Measurements from ENCODE around the gene MPL. TPM values are rescaled to one million over a fixed set of nuclear protein-coding genes. Genes with fewer than 3 reads are reported as not detected.

MPL gene
- total RNA-seq, 2 donors from 2014 or later = 0.64 to 1.2 TPM

GRCh38 chr1:43389326-43390313 lies 52.0 kb downstream of the MPL start, which contains the start of the genes MED8 and SZT2:
TSS of gene MED8 (minus strand) at chr1:43389800. CDS start at chr1:43389764, 36 bp downstream.
TSS of gene SZT2 (plus strand) at chr1:43389899. CDS start at chr1:43389969, 70 bp downstream.
- Mint-ChIP-seq H3K4me3 (peak within 1 kb of the TSS; percentile 94), H3K4me1 (peaks cover 16% of the 10 kb centered on the region), H3K27ac (peak within 1 kb of the TSS; percentile 98), H3K36me3 (ENCODE audit: low read depth) (peaks cover 19% of the 10 kb centered on the region), H3K9me3 (no peaks in the 10 kb centered on the region), H3K27me3 (ENCODE audit: insufficient read depth) (no peaks in the 10 kb centered on the region)
- DNase-seq = peak; percentile 99
- 0% methylated on average over 45 to 65 of the region's 65 CpGs for WGBS, 2 experiments (ENCODE audit: insufficient coverage in 1 of 2, insufficient read length in 1 of 2)
- Histone ChIP-seq H3K27me3 (ENCODE audit: control insufficient read depth, insufficient read depth, low read length, poor library complexity, severe bottlenecking) (no peaks in the 10 kb centered on the region), H3K4me1 (ENCODE audit: control insufficient read depth, insufficient read depth, low read length) (peaks cover 3% of the 10 kb centered on the region), H3K9ac (ENCODE audit: extremely low read depth, low read length, poor library complexity, severe bottlenecking) (peak within 1 kb of the TSS; percentile 79), H3K9me3 (ENCODE audit: control insufficient read depth, low read length) (no peaks in the 10 kb centered on the region), H3K4me3 (ENCODE audit: low read length) (peak within 1 kb of the TSS; percentile 99), H3K36me3 (ENCODE audit: control insufficient read depth, insufficient read depth, low read length) (peaks cover 34% of the 10 kb centered on the region), H3K27ac (ENCODE audit: low read depth, low read length) (peak within 1 kb of the TSS; percentile 34)
- no peak for TF ChIP-seq CTCF (conservative IDR thresholded peaks at IDR 0.05)

GRCh38 chr1:43392702-43393101 lies 55.1 kb downstream of the MPL start:
- H3K27me3 ChIP-seq (ENCODE audit: control insufficient read depth, insufficient read depth, low read length, poor library complexity, severe bottlenecking) = no peaks in the 10 kb centered on the region
- no peak for TF ChIP-seq CTCF (conservative IDR thresholded peaks at IDR 0.05)
- peaks cover 20% of the 10 kb centered on the region for H3K36me3 ChIP-seq (ENCODE audit: control insufficient read depth, insufficient read depth, low read length)
- H3K9me3 ChIP-seq (ENCODE audit: control insufficient read depth, low read length) = no peaks in the 10 kb centered on the region
- H3K27ac ChIP-seq (ENCODE audit: low read depth, low read length) = no peak overlapping the region
- H3K4me3 ChIP-seq (ENCODE audit: low read length) = no peak overlapping the region
- Mint-ChIP-seq H3K4me1 (peaks cover 16% of the 10 kb centered on the region), H3K27me3 (ENCODE audit: insufficient read depth) (no peaks in the 10 kb centered on the region), H3K27ac (no peak overlapping the region), H3K9me3 (no peaks in the 10 kb centered on the region), H3K36me3 (ENCODE audit: low read depth) (peaks cover 13% of the 10 kb centered on the region), H3K4me3 (no peak overlapping the region)
- WGBS, 2 experiments (ENCODE audit: insufficient coverage in 1 of 2, insufficient read length in 1 of 2) = 92 to 100% methylated on average over 2 to 3 of the region's 3 CpGs
- no peak for DNase-seq
- H3K9ac ChIP-seq (ENCODE audit: extremely low read depth, low read length, poor library complexity, severe bottlenecking) = no peak overlapping the region
- H3K4me1 ChIP-seq (ENCODE audit: control insufficient read depth, insufficient read depth, low read length) = peaks cover 3% of the 10 kb centered on the region

GRCh38 chr1:43395523-43395922 lies 57.9 kb downstream of the MPL start:
- H3K4me1 ChIP-seq (ENCODE audit: control insufficient read depth, insufficient read depth, low read length) = no peaks in the 10 kb centered on the region
- no peak for TF ChIP-seq CTCF (conservative IDR thresholded peaks at IDR 0.05)
- Mint-ChIP-seq H3K9me3 (no peaks in the 10 kb centered on the region), H3K4me3 (no peak overlapping the region), H3K27me3 (ENCODE audit: insufficient read depth) (no peaks in the 10 kb centered on the region), H3K4me1 (peaks cover 1% of the 10 kb centered on the region), H3K27ac (no peak overlapping the region), H3K36me3 (ENCODE audit: low read depth) (peaks cover 20% of the 10 kb centered on the region)
- 92 to 93% methylated on average over 2 to 4 of the region's 4 CpGs for WGBS, 2 experiments (ENCODE audit: insufficient coverage in 1 of 2, insufficient read length in 1 of 2)
- no peak overlapping the region for H3K9ac ChIP-seq (ENCODE audit: extremely low read depth, low read length, poor library complexity, severe bottlenecking)
- H3K27ac ChIP-seq (ENCODE audit: low read depth, low read length) = no peak overlapping the region
- DNase-seq = no peak
- H3K4me3 ChIP-seq (ENCODE audit: low read length) = no peak overlapping the region
- peaks cover 17% of the 10 kb centered on the region for H3K36me3 ChIP-seq (ENCODE audit: control insufficient read depth, insufficient read depth, low read length)
- no peaks in the 10 kb centered on the region for H3K9me3 ChIP-seq (ENCODE audit: control insufficient read depth, low read length)
- H3K27me3 ChIP-seq (ENCODE audit: control insufficient read depth, insufficient read depth, low read length, poor library complexity, severe bottlenecking) = no peaks in the 10 kb centered on the region
